Activated CD4-positive, alpha-beta T cell treated with anti-CD3 and anti-CD28 coated beads, Interleukin-2, amount 50 U/mL, for 48 hours (primary cell): ENCODE data around the gene ADAM21.
"Not testable (repeated sequence)": the region's sequence is repeated elsewhere in the genome, so short reads cannot be mapped to it uniquely, and the experiment has no call there.

Experiments
- DNase-seq, 2 experiments: peaks; one replicate each; pipeline ENCODE4 v3.0.0-alpha.2; 2020

Gene ADAM21

DNA sequence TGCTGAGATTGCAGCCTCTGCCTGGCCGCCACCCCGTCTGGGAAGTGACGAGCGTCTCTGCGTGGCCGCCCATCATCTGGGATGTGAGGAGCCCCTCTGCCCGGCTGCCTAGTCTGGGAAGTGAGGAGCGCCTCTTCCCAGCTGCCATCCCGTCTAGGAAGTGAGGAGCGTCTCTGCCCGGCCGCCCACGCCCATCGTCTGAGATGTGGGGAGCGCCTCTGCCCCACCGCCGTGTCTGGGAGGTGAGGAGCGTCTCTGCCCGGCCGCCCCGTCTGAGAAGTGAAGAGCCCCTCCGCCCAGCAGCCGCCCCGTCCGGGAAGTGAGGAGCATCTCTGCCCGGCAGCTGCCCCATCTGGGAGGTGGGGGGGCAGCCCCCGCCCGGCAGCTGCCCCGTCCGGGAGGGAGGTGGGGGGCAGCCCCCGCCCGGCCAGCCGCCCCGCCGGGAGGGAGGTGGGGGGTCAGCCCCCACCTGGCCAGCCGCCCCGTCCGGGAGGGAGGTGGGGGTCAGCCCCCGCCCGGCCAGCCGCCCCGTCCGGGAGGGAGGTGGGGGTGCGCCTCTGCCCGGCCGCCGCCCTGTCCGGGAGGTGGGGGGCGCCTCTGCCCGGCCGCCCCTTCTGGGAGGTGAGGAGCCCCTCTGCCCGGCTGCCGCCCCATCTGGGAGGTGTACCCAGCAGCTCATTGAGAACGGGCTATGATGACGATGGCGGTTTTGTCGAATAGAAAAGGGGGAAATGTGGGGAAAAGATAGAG, 25.6 kb downstream of the ADAM21 start:
- DNase-seq: not testable (repeated sequence)

DNA sequence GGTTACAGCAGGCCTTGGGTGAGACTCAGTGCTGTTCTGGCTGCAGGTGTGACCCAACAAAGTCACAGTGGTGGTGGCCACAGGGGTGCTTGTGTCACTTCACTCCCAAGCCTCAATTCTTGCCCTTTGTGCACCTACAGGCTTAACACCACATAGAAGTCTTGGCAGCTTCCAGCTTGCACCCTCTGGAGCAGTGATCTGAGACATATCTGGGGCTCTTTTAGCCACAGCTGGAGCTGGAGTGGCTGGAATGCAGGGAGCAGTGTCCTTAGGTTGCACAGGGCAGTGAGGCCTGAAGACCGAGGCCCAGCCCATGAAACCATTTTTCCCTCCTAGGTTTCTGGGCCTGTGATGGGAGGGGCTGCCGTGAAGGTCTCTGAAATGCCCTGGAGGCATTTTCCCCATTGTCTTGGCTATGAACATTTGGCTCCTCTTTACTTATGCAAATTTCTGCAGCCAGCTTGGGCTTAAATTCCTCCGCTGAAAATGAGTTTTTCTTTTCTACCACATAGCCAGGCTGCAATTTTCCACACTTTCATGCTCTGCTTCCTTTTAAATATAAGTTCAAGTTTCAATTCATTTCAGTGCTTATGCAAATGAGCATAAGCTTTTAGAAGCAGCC, 37.7 kb downstream of the ADAM21 start:
- no peak for DNase-seq

GRCh38 chr14:70498191-70498590, 46.2 kb downstream of the ADAM21 start:
- DNase-seq: no peak
